ENCODE measurements around the gene NACC1.

NACC1 gene

GRCh38 chr19:13120817-13121216 lies 2.8 kb downstream of the NACC1 start:
- DNase-seq (ENCODE audit: low spot score) = peak; percentile 73

- DNase-seq (ENCODE audit: low spot score) = no peak
Measured at GRCh38 chr19:13121551-13122274, 3.6 kb downstream of the NACC1 start.

GRCh38 chr19:13122275-13122878 lies 4.3 kb downstream of the NACC1 start:
- DNase-seq (ENCODE audit: low spot score) = no peak

- DNase-seq (ENCODE audit: low spot score) = no peak
Measured at GRCh38 chr19:13122980-13123957, 5.2 kb downstream of the NACC1 start.

GRCh38 chr19:13127051-13127450 lies 9.0 kb downstream of the NACC1 start:
- no peak for DNase-seq (ENCODE audit: low spot score)

- no peak for DNase-seq (ENCODE audit: low spot score)
Measured at GRCh38 chr19:13127811-13128575, 9.9 kb downstream of the NACC1 start.

- DNase-seq (ENCODE audit: low spot score) = no peak
Measured at GRCh38 chr19:13128583-13128982, 10.5 kb downstream of the NACC1 start.

GRCh38 chr19:13129384-13129783 lies 11.3 kb downstream of the NACC1 start:
- DNase-seq (ENCODE audit: low spot score) = no peak

GRCh38 chr19:13130886-13131490 lies 12.9 kb downstream of the NACC1 start:
- no peak for DNase-seq (ENCODE audit: low spot score)

- no peak for DNase-seq (ENCODE audit: low spot score)
Measured at GRCh38 chr19:13132471-13133180, 14.6 kb downstream of the NACC1 start.

- no peak for DNase-seq (ENCODE audit: low spot score)
Measured at GRCh38 chr19:13133241-13133870, 15.3 kb downstream of the NACC1 start.

GRCh38 chr19:13134626-13135025 lies 16.6 kb downstream of the NACC1 start:
- no peak for DNase-seq (ENCODE audit: low spot score)

GRCh38 chr19:13135068-13136062 lies 17.3 kb downstream of the NACC1 start:
- no peak for DNase-seq (ENCODE audit: low spot score)

- DNase-seq (ENCODE audit: low spot score) = no peak
Measured at GRCh38 chr19:13137290-13137794, 19.3 kb downstream of the NACC1 start.

GRCh38 chr19:13138171-13138915 lies 20.3 kb downstream of the NACC1 start:
- no peak for DNase-seq (ENCODE audit: low spot score)

GRCh38 chr19:13138916-13139198 lies 20.8 kb downstream of the NACC1 start:
- DNase-seq (ENCODE audit: low spot score) = no peak

GRCh38 chr19:13139633-13140311 lies 21.7 kb downstream of the NACC1 start:
- no peak for DNase-seq (ENCODE audit: low spot score)
